ENCODE data around the gene TCTA.

The TCTA gene

DNA sequence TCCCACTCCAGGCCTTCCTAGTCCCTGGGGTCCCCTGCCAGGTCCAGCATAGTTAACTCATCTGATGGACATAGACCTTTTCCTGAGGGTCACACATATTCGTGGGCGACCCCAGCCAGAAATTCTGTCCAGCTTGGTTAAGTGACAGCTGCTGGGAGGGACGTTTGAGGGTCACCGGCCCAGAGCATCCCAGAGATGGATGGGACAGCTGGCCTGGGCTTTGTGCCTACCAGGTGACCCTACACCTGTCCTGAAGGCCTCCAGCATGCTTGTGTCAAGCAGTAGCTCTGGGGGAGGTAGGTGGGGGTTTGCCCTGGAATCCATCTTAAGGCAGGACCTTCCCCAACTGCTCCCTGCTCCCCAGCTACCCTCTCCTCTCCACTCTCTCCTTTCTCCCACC lies 48.7 kb downstream of the TCTA start:
- FAIRE-seq (no peak), DNase-seq (ENCODE audit: insufficient read length, low spot score) (no peak)
- TF ChIP-seq POLR2A (IDR thresholded peaks at IDR 0.05; ENCODE audit: low read depth, low read length), result no peak

- DNase-seq (ENCODE audit: insufficient read length, low spot score) (no peak), FAIRE-seq (no peak)
- no peak for TF ChIP-seq POLR2A (IDR thresholded peaks at IDR 0.05; ENCODE audit: low read depth, low read length)
Observed at GRCh38 chr3:49461443-49462171, 49.4 kb downstream of the TCTA start.

DNA sequence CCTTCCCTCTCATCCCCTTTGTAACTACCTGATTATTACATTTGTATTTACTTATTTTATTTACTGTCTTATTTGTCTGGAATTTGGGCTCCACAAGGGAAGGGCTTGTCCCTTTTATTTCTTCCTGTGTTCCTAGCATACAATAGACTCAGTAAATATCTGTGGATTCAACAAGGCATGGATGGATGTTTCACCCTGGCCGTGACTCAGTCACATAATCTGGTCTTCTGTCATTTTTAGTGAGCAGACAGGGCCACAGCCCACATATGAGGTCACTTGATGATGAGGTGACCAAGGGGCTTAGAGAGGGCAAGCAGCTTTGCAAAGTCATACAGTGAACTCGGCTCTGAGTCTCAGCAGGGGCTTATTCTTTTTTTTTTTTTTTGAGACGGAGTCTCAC lies 50.0 kb downstream of the TCTA start:
- FAIRE-seq, result no peak
- DNase-seq (ENCODE audit: insufficient read length, low spot score), result no peak
- no peak for TF ChIP-seq POLR2A (IDR thresholded peaks at IDR 0.05; ENCODE audit: low read depth, low read length)

DNA sequence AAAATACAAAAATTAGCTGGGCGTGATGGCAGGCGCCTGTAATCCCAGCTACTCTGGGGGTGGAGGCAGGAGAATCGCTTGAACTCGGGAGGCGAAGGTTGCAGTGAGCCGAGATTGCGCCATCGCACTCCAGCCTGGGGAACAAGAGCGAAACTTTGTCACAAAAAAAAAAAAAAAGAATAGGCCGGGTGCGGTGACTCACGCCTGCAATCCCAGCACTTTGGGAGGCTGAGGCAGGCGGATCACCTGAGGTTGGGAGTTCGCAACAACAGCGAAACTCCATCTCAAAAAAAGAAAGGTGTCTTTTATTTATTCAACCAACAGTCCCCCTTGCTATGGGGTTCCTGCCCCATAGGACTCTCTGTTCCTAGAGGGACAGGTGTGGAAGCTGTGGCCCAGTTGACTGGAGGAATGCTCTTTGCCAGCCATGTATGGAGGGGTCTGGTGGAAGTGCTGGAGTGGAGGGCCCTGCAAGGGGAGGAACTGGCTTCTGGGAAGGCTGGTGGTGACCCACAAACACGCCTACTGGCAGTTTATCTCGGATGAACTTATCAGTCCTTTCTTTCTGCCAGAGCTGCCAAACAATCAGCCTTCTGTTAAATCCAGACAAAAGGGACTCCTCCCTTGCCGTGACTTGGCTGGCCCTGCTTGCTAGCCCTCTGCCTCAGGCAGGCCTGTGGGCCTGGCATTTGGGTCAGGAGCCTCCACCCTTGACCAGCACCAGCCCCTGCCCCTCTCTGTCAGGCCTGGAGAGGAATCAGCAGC lies 53.2 kb downstream of the TCTA start:
- no peak for FAIRE-seq

More for the DNA sequence above, 53.2 kb downstream of the TCTA start:
- TF ChIP-seq POLR2A (IDR thresholded peaks at IDR 0.05; ENCODE audit: low read depth, low read length), result no peak
- DNase-seq (ENCODE audit: insufficient read length, low spot score), result no peak

All from H54 (cell line).